ENCODE data around the gene ABCG4. TPM values are rescaled to one million over a fixed set of nuclear protein-coding genes. Genes with fewer than 3 reads are reported as not detected.

Gene ABCG4
- total and polyA plus RNA-seq, 2 donors: 0.18 to 0.95 TPM

- 48% methylated on average over 10 of the region's 10 CpGs for WGBS
- H3K4me3 ChIP-seq (ENCODE audit: low read depth, low read length): no peak overlapping the region
- H3K4me1 ChIP-seq (ENCODE audit: insufficient read depth): no peaks in the 10 kb centered on the region
- no peak overlapping the region for H3K27ac ChIP-seq (ENCODE audit: low read depth)
- H3K36me3 ChIP-seq (ENCODE audit: insufficient read depth): no peaks in the 10 kb centered on the region
- no peak for DNase-seq (ENCODE audit: extremely low spot score)
Observed at GRCh38 chr11:119205080-119205479, 56.2 kb downstream of the ABCG4 start.

GRCh38 chr11:119205574-119206510 is 57.0 kb downstream of the ABCG4 start, which contains the start of gene CBL:
Gene CBL (plus strand): TSS chr11:119206339. CDS start chr11:119206418, 79 bp downstream.
- Histone ChIP-seq H3K36me3 (ENCODE audit: insufficient read depth) (no peaks in the 10 kb centered on the region), H3K27ac (ENCODE audit: low read depth) (peak within 1 kb of the TSS; percentile 93), H3K4me1 (ENCODE audit: insufficient read depth) (no peaks in the 10 kb centered on the region), H3K4me3 (ENCODE audit: low read depth, low read length) (peak within 1 kb of the TSS; percentile 89)
- under 1% methylated on average over 88 of the region's 88 CpGs for WGBS
- peak; percentile 84 for DNase-seq (ENCODE audit: extremely low spot score)

- 1% methylated on average over 41 of the region's 41 CpGs for WGBS
- Histone ChIP-seq H3K36me3 (ENCODE audit: insufficient read depth) (no peaks in the 10 kb centered on the region), H3K4me3 (ENCODE audit: low read depth, low read length) (peak overlapping the region; percentile 89), H3K4me1 (ENCODE audit: insufficient read depth) (no peaks in the 10 kb centered on the region), H3K27ac (ENCODE audit: low read depth) (peak overlapping the region; percentile 93)
- DNase-seq (ENCODE audit: extremely low spot score): no peak
Observed at GRCh38 chr11:119206511-119207414, 57.9 kb downstream of the ABCG4 start.

GRCh38 chr11:119207415-119207960 is 58.6 kb downstream of the ABCG4 start:
- 25% methylated on average over 11 of the region's 11 CpGs for WGBS
- Histone ChIP-seq H3K36me3 (ENCODE audit: insufficient read depth) (no peaks in the 10 kb centered on the region), H3K27ac (ENCODE audit: low read depth) (no peak overlapping the region), H3K4me1 (ENCODE audit: insufficient read depth) (no peaks in the 10 kb centered on the region), H3K4me3 (ENCODE audit: low read depth, low read length) (peak overlapping the region; percentile 89)
- DNase-seq (ENCODE audit: extremely low spot score): no peak

- Histone ChIP-seq H3K4me3 (ENCODE audit: low read depth, low read length) (no peak overlapping the region), H3K27ac (ENCODE audit: low read depth) (no peak overlapping the region), H3K36me3 (ENCODE audit: insufficient read depth) (no peaks in the 10 kb centered on the region), H3K4me1 (ENCODE audit: insufficient read depth) (no peaks in the 10 kb centered on the region)
- DNase-seq (ENCODE audit: extremely low spot score): no peak
- 85% methylated on average over 7 of the region's 7 CpGs for WGBS
Observed at GRCh38 chr11:119209186-119209585, 60.3 kb downstream of the ABCG4 start.

- WGBS: 90% methylated on average over 3 of the region's 3 CpGs
- no peaks in the 10 kb centered on the region for H3K36me3 ChIP-seq (ENCODE audit: insufficient read depth)
- H3K27ac ChIP-seq (ENCODE audit: low read depth): no peak overlapping the region
- no peak overlapping the region for H3K4me3 ChIP-seq (ENCODE audit: low read depth, low read length)
- no peaks in the 10 kb centered on the region for H3K4me1 ChIP-seq (ENCODE audit: insufficient read depth)
- DNase-seq (ENCODE audit: extremely low spot score): no peak
Observed at GRCh38 chr11:119210050-119210449, 61.2 kb downstream of the ABCG4 start.

Other genes starting within 250 kb of the ABCG4 start
- gene BCL9L, start 223.1 kb upstream of the ABCG4 start, total RNA-seq: 15.1 TPM
- gene BCL9L, start 223.1 kb upstream of the ABCG4 start, polyA plus RNA-seq: 48.1 TPM
- 38.2 TPM for gene UPK2, start 192.8 kb upstream of the ABCG4 start, total RNA-seq
- gene UPK2, start 192.8 kb upstream of the ABCG4 start, polyA plus RNA-seq: 33.8 TPM
- not detected for gene FOXR1, start 177.3 kb upstream of the ABCG4 start, total RNA-seq
- not detected for gene FOXR1, start 177.3 kb upstream of the ABCG4 start, polyA plus RNA-seq
- gene CENATAC, start 150.9 kb upstream of the ABCG4 start, total RNA-seq: 34.3 TPM
- gene CENATAC, start 150.9 kb upstream of the ABCG4 start, polyA plus RNA-seq: 12.8 TPM
- gene RPS25, start 130.7 kb upstream of the ABCG4 start, total RNA-seq: 904 TPM
- gene RPS25, start 130.7 kb upstream of the ABCG4 start, polyA plus RNA-seq: 1,476 TPM
- 40.6 TPM for gene TRAPPC4, start 130.3 kb upstream of the ABCG4 start, total RNA-seq
- gene TRAPPC4, start 130.3 kb upstream of the ABCG4 start, polyA plus RNA-seq: 59.3 TPM
- gene SLC37A4, start 118.2 kb upstream of the ABCG4 start, total RNA-seq: 5.2 TPM
- gene SLC37A4, start 118.2 kb upstream of the ABCG4 start, polyA plus RNA-seq: 9.8 TPM
- 32.4 TPM for gene HYOU1, start 91.8 kb upstream of the ABCG4 start, total RNA-seq
- gene HYOU1, start 91.8 kb upstream of the ABCG4 start, polyA plus RNA-seq: 43.8 TPM
- gene VPS11, start 81.2 kb upstream of the ABCG4 start, total RNA-seq: 20.2 TPM
- 41.9 TPM for gene VPS11, start 81.2 kb upstream of the ABCG4 start, polyA plus RNA-seq
- 6.5 TPM for gene HMBS, start 64.2 kb upstream of the ABCG4 start, total RNA-seq
- 19.0 TPM for gene HMBS, start 64.2 kb upstream of the ABCG4 start, polyA plus RNA-seq
- gene DPAGT1, start 47.2 kb upstream of the ABCG4 start, total RNA-seq: 12.1 TPM
- 29.1 TPM for gene DPAGT1, start 47.2 kb upstream of the ABCG4 start, polyA plus RNA-seq
- 3.4 TPM for gene C2CD2L, start 41.7 kb upstream of the ABCG4 start, total RNA-seq
- gene C2CD2L, start 41.7 kb upstream of the ABCG4 start, polyA plus RNA-seq: 9.8 TPM
- 16.5 TPM for gene HINFP, start 27.5 kb upstream of the ABCG4 start, total RNA-seq
- 17.6 TPM for gene HINFP, start 27.5 kb upstream of the ABCG4 start, polyA plus RNA-seq
- gene NLRX1, start 19.7 kb downstream of the ABCG4 start, total RNA-seq: 11.7 TPM
- gene NLRX1, start 19.7 kb downstream of the ABCG4 start, polyA plus RNA-seq: 24.3 TPM
- 0.74 TPM for gene NHERF4, start 36.4 kb downstream of the ABCG4 start, total RNA-seq
- 0.28 TPM for gene NHERF4, start 36.4 kb downstream of the ABCG4 start, polyA plus RNA-seq
- 15.5 TPM for gene CBL, start 57.3 kb downstream of the ABCG4 start, total RNA-seq
- gene CBL, start 57.3 kb downstream of the ABCG4 start, polyA plus RNA-seq: 8.0 TPM
- gene MCAM, start 168.1 kb downstream of the ABCG4 start, total RNA-seq: 154 TPM
- 451 TPM for gene MCAM, start 168.1 kb downstream of the ABCG4 start, polyA plus RNA-seq
- gene RNF26, start 185.5 kb downstream of the ABCG4 start, total RNA-seq: 4.7 TPM
- gene RNF26, start 185.5 kb downstream of the ABCG4 start, polyA plus RNA-seq: 33.3 TPM
- gene C1QTNF5, start 191.8 kb downstream of the ABCG4 start, total RNA-seq: 17.4 TPM
- gene C1QTNF5, start 191.8 kb downstream of the ABCG4 start, polyA plus RNA-seq: 46.7 TPM
- gene MFRP, start 197.7 kb downstream of the ABCG4 start, total RNA-seq: not detected
- 0.03 TPM for gene MFRP, start 197.7 kb downstream of the ABCG4 start, polyA plus RNA-seq
- 1.1 TPM for gene USP2, start 232.6 kb downstream of the ABCG4 start, total RNA-seq
- gene USP2, start 232.6 kb downstream of the ABCG4 start, polyA plus RNA-seq: 4.8 TPM

Measured in urinary bladder (tissue), 4 donors.